Measurements from ENCODE around the gene DSCAML1.
"Not testable (repeated sequence)": the region's sequence is repeated elsewhere in the genome, so short reads cannot be mapped to it uniquely, and the experiment has no call there.

DSCAML1 gene

DNA sequence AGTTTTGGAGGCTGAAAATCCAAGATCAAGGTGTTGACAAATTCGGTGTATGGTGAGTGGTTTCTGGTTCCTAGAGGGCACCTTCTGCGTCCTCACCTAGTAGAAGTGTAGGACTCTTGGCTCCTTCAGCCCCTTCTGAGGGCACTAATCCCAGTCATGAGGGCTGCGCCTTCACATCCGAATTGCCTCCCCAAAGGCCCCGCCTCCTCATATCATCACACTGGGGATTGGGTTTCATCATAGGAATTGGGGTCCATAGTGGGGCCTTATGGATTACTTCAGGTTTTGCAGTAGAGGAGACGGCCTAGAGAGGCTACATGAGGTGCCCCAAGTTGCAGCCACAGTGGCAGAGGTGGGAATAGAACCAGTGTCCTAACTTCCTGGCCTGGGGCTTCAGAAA is 382.3 kb downstream of the DSCAML1 start:
- ATAC-seq, result no peak
- H3K9me3 Mint-ChIP-seq, result no peaks in the 10 kb centered on the region

GRCh38 chr11:117413616-117414015 is 383.4 kb downstream of the DSCAML1 start:
- no peaks in the 10 kb centered on the region for H3K4me1 Mint-ChIP-seq
- H3K9me3 Mint-ChIP-seq, result no peaks in the 10 kb centered on the region
- no peak overlapping the region for H3K27ac Mint-ChIP-seq
- no peak for DNase-seq (ENCODE audit: low spot score in 2 of 2)
- H3K4me3 Mint-ChIP-seq, result no peak overlapping the region
- ATAC-seq, result no peak
- H3K36me3 Mint-ChIP-seq, result peaks cover 15% of the 10 kb centered on the region

More for the DNA sequence above, 382.3 kb downstream of the DSCAML1 start:
- DNase-seq (ENCODE audit: low spot score in 2 of 2), result no peak
- Mint-ChIP-seq H3K4me3 (no peak overlapping the region), H3K27ac (no peak overlapping the region), H3K36me3 (peaks cover 5% of the 10 kb centered on the region), H3K4me1 (no peaks in the 10 kb centered on the region)

DNA sequence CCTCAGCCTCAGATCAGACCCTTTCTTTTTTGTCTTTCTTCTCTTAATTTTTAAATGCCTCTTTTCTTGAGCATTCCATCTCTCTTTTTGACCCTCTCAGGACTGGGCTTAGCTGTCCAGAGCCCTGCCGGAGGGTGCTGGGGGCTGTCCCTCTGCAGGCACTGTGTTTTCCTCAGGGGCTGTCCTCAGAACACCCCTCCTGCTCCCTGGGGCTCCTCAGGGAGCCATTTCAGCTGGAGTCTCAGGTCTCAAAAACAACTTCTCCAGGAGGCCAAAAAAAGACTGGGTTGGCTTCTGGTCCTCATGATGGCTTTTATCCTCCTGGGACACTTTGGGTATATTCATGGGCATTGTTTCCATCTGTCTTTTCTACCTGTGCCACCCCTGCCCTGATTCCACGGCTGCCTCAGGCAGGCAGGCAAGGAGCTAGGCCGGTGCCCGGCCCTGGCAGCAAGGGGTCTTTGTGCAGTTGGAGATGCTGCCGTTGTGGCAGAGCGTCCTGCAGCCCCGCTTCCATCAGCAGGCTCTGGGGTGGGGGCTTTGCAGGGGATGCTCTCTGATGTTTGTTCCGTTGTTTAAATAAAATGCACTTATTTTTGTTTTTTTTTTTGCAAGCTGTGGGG is 384.3 kb downstream of the DSCAML1 start:
- ATAC-seq, result no peak
- Mint-ChIP-seq H3K4me1 (no peaks in the 10 kb centered on the region), H3K36me3 (peaks cover 17% of the 10 kb centered on the region), H3K27ac (no peak overlapping the region), H3K9me3 (no peaks in the 10 kb centered on the region), H3K4me3 (no peak overlapping the region)
- DNase-seq (ENCODE audit: low spot score in 2 of 2), result no peak

DNA sequence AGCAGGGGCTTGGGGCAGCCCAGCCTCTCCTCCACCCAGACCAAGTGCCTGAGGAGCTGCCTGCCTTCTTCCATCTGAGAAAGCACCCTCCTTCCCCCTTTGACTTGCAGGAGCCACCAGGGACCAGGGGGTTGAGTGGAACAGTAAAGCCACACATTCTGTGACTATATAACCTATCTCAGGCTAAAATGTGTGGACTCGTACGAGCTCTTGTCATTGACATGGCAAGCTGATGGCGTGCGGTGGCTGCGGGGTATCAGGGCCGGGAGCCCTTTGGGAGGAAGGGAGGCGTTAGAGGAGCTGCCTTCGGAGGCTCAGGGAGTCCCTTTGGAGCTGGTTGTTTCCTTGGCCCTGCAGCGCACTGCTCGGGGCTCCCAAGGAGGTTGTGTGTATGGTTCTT is 384.8 kb downstream of the DSCAML1 start:
- Mint-ChIP-seq H3K4me3 (no peak overlapping the region), H3K27ac (no peak overlapping the region)

GRCh38 chr11:117411736-117412135 is 385.3 kb downstream of the DSCAML1 start:
- ATAC-seq (no peak), DNase-seq (ENCODE audit: low spot score in 2 of 2) (no peak)
- H3K36me3 Mint-ChIP-seq, result peaks cover 17% of the 10 kb centered on the region
- H3K9me3 Mint-ChIP-seq, result no peaks in the 10 kb centered on the region
- H3K4me3 Mint-ChIP-seq, result no peak overlapping the region
- H3K27ac Mint-ChIP-seq, result no peak overlapping the region
- H3K4me1 Mint-ChIP-seq, result no peaks in the 10 kb centered on the region

More for the DNA sequence above, 384.8 kb downstream of the DSCAML1 start:
- Mint-ChIP-seq H3K36me3 (peaks cover 17% of the 10 kb centered on the region), H3K4me1 (no peaks in the 10 kb centered on the region), H3K9me3 (no peaks in the 10 kb centered on the region)
- ATAC-seq, result no peak
- DNase-seq (ENCODE audit: low spot score in 2 of 2), result no peak

- Mint-ChIP-seq H3K36me3 (peaks cover 22% of the 10 kb centered on the region), H3K4me1 (no peaks in the 10 kb centered on the region), H3K27ac (no peak overlapping the region), H3K4me3 (no peak overlapping the region), H3K9me3 (no peaks in the 10 kb centered on the region)
- ATAC-seq (no peak), DNase-seq (ENCODE audit: low spot score in 2 of 2) (no peak)
Measured at GRCh38 chr11:117410861-117411710, 385.9 kb downstream of the DSCAML1 start.

DNA sequence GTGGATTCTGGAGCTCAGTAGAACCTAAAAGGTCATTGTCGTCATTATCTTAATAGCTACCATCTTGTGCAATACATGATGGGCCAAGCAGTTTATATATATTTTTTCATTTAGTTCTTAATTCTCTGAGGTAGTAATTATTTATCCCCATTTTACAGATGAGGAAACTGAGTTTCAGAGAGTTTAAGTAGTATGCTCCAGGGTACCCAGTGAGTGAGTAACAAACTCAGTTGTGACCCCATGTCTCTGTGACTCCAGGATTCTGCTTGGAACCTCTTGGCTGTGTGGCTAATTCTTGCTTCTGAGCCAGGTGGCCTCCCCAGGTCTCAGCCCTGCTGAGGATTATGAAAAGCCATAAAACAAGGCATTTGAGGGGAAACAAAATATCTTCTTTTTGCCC is 386.8 kb downstream of the DSCAML1 start:
- H3K4me3 Mint-ChIP-seq, result no peak overlapping the region
- no peaks in the 10 kb centered on the region for H3K4me1 Mint-ChIP-seq
- H3K27ac Mint-ChIP-seq, result no peak overlapping the region
- ATAC-seq, result no peak
- DNase-seq (ENCODE audit: low spot score in 2 of 2), result no peak
- H3K9me3 Mint-ChIP-seq, result no peaks in the 10 kb centered on the region
- peaks cover 31% of the 10 kb centered on the region for H3K36me3 Mint-ChIP-seq

DNA sequence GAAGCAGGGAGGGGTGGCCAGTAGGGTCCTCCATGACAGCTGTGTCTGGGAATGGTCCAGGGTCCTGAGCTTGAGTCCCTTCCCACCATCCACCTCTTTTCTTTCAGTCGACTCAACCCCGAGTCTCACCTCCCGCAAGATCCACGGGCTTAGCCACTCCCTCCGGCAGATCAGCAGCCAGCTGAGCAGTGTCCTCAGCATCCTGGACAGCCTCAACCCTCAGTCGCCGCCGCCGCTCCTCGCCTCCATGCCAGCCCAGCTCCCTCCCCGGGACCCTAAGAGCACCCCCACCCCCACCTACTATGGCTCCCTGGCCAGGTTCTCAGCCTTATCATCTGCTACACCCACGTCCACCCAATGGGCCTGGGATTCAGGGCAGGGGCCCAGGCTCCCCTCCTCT is 387.5 kb downstream of the DSCAML1 start:
- H3K4me3 Mint-ChIP-seq, result no peak overlapping the region
- DNase-seq (ENCODE audit: low spot score in 2 of 2) (no peak), ATAC-seq (no peak)
- H3K9me3 Mint-ChIP-seq, result no peaks in the 10 kb centered on the region
- H3K4me1 Mint-ChIP-seq, result no peaks in the 10 kb centered on the region
- H3K27ac Mint-ChIP-seq, result no peak overlapping the region
- H3K36me3 Mint-ChIP-seq, result peaks cover 38% of the 10 kb centered on the region

DNA sequence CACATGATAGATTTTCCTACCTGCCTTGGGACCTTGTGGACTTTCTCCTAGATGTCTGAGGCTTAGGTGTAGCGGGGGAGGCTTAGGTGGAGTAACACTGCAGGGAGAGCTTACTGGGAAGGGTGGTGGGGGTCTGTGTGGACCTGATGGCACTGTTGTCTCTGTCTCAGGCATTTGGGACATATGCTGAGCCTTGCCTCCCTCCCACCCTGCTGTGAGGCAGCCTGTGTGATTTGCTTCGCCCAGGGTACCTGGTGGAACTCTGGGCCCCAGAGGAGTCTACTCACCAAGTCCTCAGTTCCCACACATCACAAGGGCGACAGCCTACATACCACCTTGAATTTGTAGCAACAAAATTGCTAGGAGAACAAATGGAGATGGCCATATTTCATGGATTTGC is 388.7 kb downstream of the DSCAML1 start:
- H3K4me3 Mint-ChIP-seq, result no peak overlapping the region
- no peak for DNase-seq (ENCODE audit: low spot score in 2 of 2)
- H3K36me3 Mint-ChIP-seq, result peaks cover 38% of the 10 kb centered on the region
- peak overlapping the region; percentile 40 for H3K27ac Mint-ChIP-seq
- H3K9me3 Mint-ChIP-seq, result peaks cover 2% of the 10 kb centered on the region
- ATAC-seq, result no peak
- H3K4me1 Mint-ChIP-seq, result no peaks in the 10 kb centered on the region

- no peak overlapping the region for H3K27ac Mint-ChIP-seq
- no peak overlapping the region for H3K4me3 Mint-ChIP-seq
- peaks cover 4% of the 10 kb centered on the region for H3K4me1 Mint-ChIP-seq
- DNase-seq (ENCODE audit: low spot score in 2 of 2) (no peak), ATAC-seq (no peak)
- peaks cover 2% of the 10 kb centered on the region for H3K9me3 Mint-ChIP-seq
- H3K36me3 Mint-ChIP-seq, result peaks cover 40% of the 10 kb centered on the region
Measured at GRCh38 chr11:117407016-117407415, 390.0 kb downstream of the DSCAML1 start.

GRCh38 chr11:117405898-117406297 is 391.1 kb downstream of the DSCAML1 start:
- not testable (repeated sequence) for H3K27ac Mint-ChIP-seq; ATAC-seq; H3K4me1 Mint-ChIP-seq; DNase-seq (ENCODE audit: low spot score in 2 of 2); H3K9me3 Mint-ChIP-seq; H3K4me3 Mint-ChIP-seq
- H3K36me3 Mint-ChIP-seq, result peaks cover 44% of the 10 kb centered on the region

- not testable (repeated sequence) for H3K9me3 Mint-ChIP-seq; H3K4me3 Mint-ChIP-seq; H3K27ac Mint-ChIP-seq; DNase-seq (ENCODE audit: low spot score in 2 of 2); ATAC-seq
- Mint-ChIP-seq H3K4me1 (peaks cover 13% of the 10 kb centered on the region), H3K36me3 (peaks cover 29% of the 10 kb centered on the region)
Measured at GRCh38 chr11:117399100-117399840, 397.7 kb downstream of the DSCAML1 start.

- not testable (repeated sequence) for DNase-seq (ENCODE audit: low spot score in 2 of 2); ATAC-seq; H3K9me3 Mint-ChIP-seq; H3K4me3 Mint-ChIP-seq; H3K27ac Mint-ChIP-seq
- peaks cover 13% of the 10 kb centered on the region for H3K4me1 Mint-ChIP-seq
- peaks cover 29% of the 10 kb centered on the region for H3K36me3 Mint-ChIP-seq
Measured at GRCh38 chr11:117398618-117399017, 398.4 kb downstream of the DSCAML1 start.

DNA sequence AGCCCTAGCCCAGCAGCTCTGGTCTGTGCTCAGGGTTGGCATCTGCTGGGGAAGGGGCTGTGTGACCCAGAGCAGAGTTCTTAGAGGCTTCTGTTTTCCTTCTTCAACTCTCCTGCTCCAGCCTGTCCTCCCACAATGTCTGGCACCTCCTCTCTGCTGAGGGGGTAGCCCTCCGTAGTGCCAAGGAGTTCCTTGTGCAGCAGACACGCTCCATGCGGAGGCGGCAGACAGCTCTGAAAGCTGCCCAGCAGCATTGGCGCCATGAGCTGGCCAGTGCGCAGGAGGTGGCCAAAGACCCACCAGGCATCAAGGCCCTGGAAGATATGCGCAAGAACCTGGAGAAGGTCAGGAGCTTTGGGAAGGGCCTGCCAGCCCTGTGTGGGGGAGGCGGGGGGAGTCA is 400.0 kb downstream of the DSCAML1 start:
- Mint-ChIP-seq H3K36me3 (peaks cover 42% of the 10 kb centered on the region), H3K9me3 (peaks cover 2% of the 10 kb centered on the region), H3K4me3 (no peak overlapping the region), H3K4me1 (peaks cover 9% of the 10 kb centered on the region), H3K27ac (no peak overlapping the region)
- ATAC-seq (no peak), DNase-seq (ENCODE audit: low spot score in 2 of 2) (no peak)

- Mint-ChIP-seq H3K4me3 (no peak overlapping the region), H3K4me1 (peaks cover 2% of the 10 kb centered on the region), H3K36me3 (peaks cover 47% of the 10 kb centered on the region), H3K9me3 (peaks cover 2% of the 10 kb centered on the region), H3K27ac (no peak overlapping the region)
- ATAC-seq (no peak), DNase-seq (ENCODE audit: low spot score in 2 of 2) (no peak)
Measured at GRCh38 chr11:117395476-117395875, 401.5 kb downstream of the DSCAML1 start.
